SK-N-SH (cell line): Measurements from ENCODE around the gene SHANK2. TPM values are rescaled to one million over a fixed set of nuclear protein-coding genes. Genes with fewer than 3 reads are reported as not detected.

ENCODE experiments used
- CTCF ChIA-PET: fragments of 300-600, 350-600 bp; formaldehyde crosslinking; extraction: SDS; loops from one replicate; lab custom pipeline; 2021; lab: Yijun Ruan, JAX
- POLR2A ChIA-PET: fragments of 350-600 bp; sonication (Branson Sonifier 250); formaldehyde crosslinking; extraction: SDS; loops from one replicate; lab custom pipeline; 2020; ENCODE audit warnings: antibody characterized with exemption, inconsistent platforms; lab: Yijun Ruan, JAX
- DNase-seq: peaks from one replicate; pipeline ENCODE4 v3.0.0; 2012
- H2AFZ ChIP-seq: fragments of 200-600 bp; sonication (generic); 2 replicates; pipeline ENCODE4 v1.8.1; 2016; ENCODE audit warnings: antibody characterized with exemption, mild to moderate bottlenecking, low read depth
- H3F3A ChIP-seq: fragments of 200-600 bp; sonication (generic); replicated peaks from 2 replicates; pipeline ENCODE3; 2016; ENCODE audit warnings: antibody characterized with exemption, mild to moderate bottlenecking; ENCODE audit not compliant: insufficient read depth
- H3K27ac ChIP-seq, 2 experiments: fragments of 200-500 bp in 1 of 2; fragments of 200-600 bp in 1 of 2; sonication (Bioruptor generic) in 1 of 2; sonication (generic), shearing (Covaris generic) in 1 of 2; 2 replicates each; pipeline versions ENCODE4 v1.5.1 to v1.6.1; 2014 to 2016; ENCODE audit warnings: low read depth in 2 of 2, inconsistent platforms in 1 of 2, low read length in 1 of 2, mild to moderate bottlenecking in 1 of 2, mixed read lengths in 1 of 2
- H3K27me3 ChIP-seq: fragments of 200-600 bp; sonication (generic), shearing (Covaris generic); 2 replicates; pipeline ENCODE4 v1.6.1; 2016; ENCODE audit warnings: mixed run types; ENCODE audit not compliant: insufficient read depth
- H3K36me3 ChIP-seq, 2 experiments: fragments of 200-500 bp in 1 of 2; fragments of 200-600 bp in 1 of 2; sonication (Bioruptor generic) in 1 of 2; sonication (generic) in 1 of 2; replicated peaks in 1 of 2; 2 replicates each; pipeline versions ENCODE3 to v1.5.1; 2014 to 2016; ENCODE audit warnings: low read length in 1 of 2, mild to moderate bottlenecking in 1 of 2; ENCODE audit not compliant: insufficient read depth in 2 of 2, control insufficient read depth in 1 of 2
- H3K4me1 ChIP-seq, 2 experiments: fragments of 200-500 bp in 1 of 2; fragments of 200-600 bp in 1 of 2; sonication (Bioruptor generic) in 1 of 2; sonication (generic), shearing (Covaris generic) in 1 of 2; 2 replicates each; pipeline versions ENCODE4 v1.5.1 to v1.6.1; 2014 to 2016; ENCODE audit warnings: low read depth in 1 of 2, low read length in 1 of 2, mixed run types in 1 of 2; ENCODE audit not compliant: insufficient read depth in 2 of 2, control insufficient read depth in 1 of 2
- H3K4me2 ChIP-seq: fragments of 200-600 bp; sonication (generic), shearing (Covaris generic); 2 replicates; pipeline ENCODE4 v1.6.1; 2017; ENCODE audit warnings: mixed run types
- H3K4me3 ChIP-seq, 2 experiments: fragments of 200-500 bp in 1 of 2; fragments of 200-600 bp in 1 of 2; sonication (Bioruptor generic) in 1 of 2; sonication (generic), shearing (Covaris generic) in 1 of 2; 2 replicates each; pipeline versions ENCODE4 v1.5.1 to v1.8.1; 2014 to 2016; ENCODE audit warnings: low read depth in 2 of 2, inconsistent platforms in 1 of 2, low read length in 1 of 2, mild to moderate bottlenecking in 1 of 2, mixed read lengths in 1 of 2, moderate library complexity in 1 of 2
- H3K79me2 ChIP-seq: fragments of 200-600 bp; sonication (generic); 2 replicates; pipeline ENCODE4 v1.8.1; 2017; ENCODE audit warnings: mild to moderate bottlenecking; ENCODE audit not compliant: insufficient read depth
- H3K9ac ChIP-seq: fragments of 200-600 bp; sonication (generic); 2 replicates; pipeline ENCODE4 v1.6.1; 2017; ENCODE audit warnings: mixed run types
- H3K9me2 ChIP-seq: fragments of 200-600 bp; sonication (generic); 2 replicates; pipeline ENCODE4 v1.6.1; 2017; ENCODE audit warnings: mixed run types
- H3K9me3 ChIP-seq: fragments of 200-600 bp; sonication (generic); 2 replicates; pipeline ENCODE4 v1.6.1; 2017; ENCODE audit warnings: mixed run types, mild to moderate bottlenecking, moderate library complexity
- H4K20me1 ChIP-seq: fragments of 200-600 bp; sonication (generic); 2 replicates; pipeline ENCODE4 v1.6.1; 2017; ENCODE audit warnings: mild to moderate bottlenecking, mixed run types; ENCODE audit not compliant: insufficient read depth
- CHD2 ChIP-seq: fragments of 150-350 bp; IDR thresholded peaks from 2 replicates; pipeline ENCODE4 v1.6.1; 2018; ENCODE audit warnings: low read length; ENCODE audit not compliant: partially characterized antibody
- CTCF ChIP-seq: fragments of 200-600 bp; sonication (generic); IDR thresholded peaks from 2 replicates; pipeline ENCODE4 v1.6.1; 2017; ENCODE audit warnings: antibody characterized with exemption, mild to moderate bottlenecking, moderate library complexity
- ELF1 ChIP-seq: IDR thresholded peaks from 2 replicates; pipeline ENCODE4 v1.4.0; 2012
- EZH2phosphoT487 ChIP-seq: fragments of 200-600 bp; sonication (generic); IDR thresholded peaks from 2 replicates; pipeline ENCODE4 v1.6.1; 2017; ENCODE audit warnings: low read depth, mixed run types, mild to moderate bottlenecking, antibody characterized with exemption, moderate library complexity, borderline replicate concordance
- FOXJ3 ChIP-seq: sonication (generic); formaldehyde crosslinking; IDR thresholded peaks from 2 replicates; pipeline ENCODE4 v1.5.1; 2020; ENCODE audit warnings: mild to moderate bottlenecking, missing genetic modification reagents
- GABPA ChIP-seq: IDR thresholded peaks from 2 replicates; pipeline ENCODE4 v1.4.0; 2012; ENCODE audit warnings: low read depth, mild to moderate bottlenecking
- GATA2 ChIP-seq: sonication (generic); formaldehyde crosslinking; IDR thresholded peaks from 2 replicates; pipeline ENCODE4 v1.5.0; 2020; ENCODE audit warnings: mild to moderate bottlenecking, missing genetic modification reagents
- IRF3 ChIP-seq: fragments of 150-350 bp; IDR thresholded peaks from 2 replicates; pipeline ENCODE4 v1.6.1; 2016; ENCODE audit warnings: mild to moderate bottlenecking, low read depth, low read length
- NFIC ChIP-seq: IDR thresholded peaks from 2 replicates; pipeline ENCODE4 v1.4.0; 2012; ENCODE audit warnings: borderline replicate concordance
- NRF1 ChIP-seq: IDR thresholded peaks from 2 replicates; pipeline ENCODE4 v1.6.1; 2012; ENCODE audit warnings: low read depth, mild to moderate bottlenecking, low read length
- RAD21 ChIP-seq: IDR thresholded peaks from 2 replicates; pipeline ENCODE4 v1.6.1; 2012; ENCODE audit warnings: mild to moderate bottlenecking, low read length
- RCOR1 ChIP-seq: fragments of 150-350 bp; IDR thresholded peaks from 2 replicates; pipeline ENCODE4 v1.6.1; 2017; ENCODE audit warnings: antibody characterized with exemption, low read length
- RFX5 ChIP-seq: IDR thresholded peaks from 2 replicates; pipeline ENCODE4 v1.6.1; 2012; ENCODE audit warnings: mild to moderate bottlenecking, improper control_type of control experiment, low read length
- RXRA ChIP-seq: IDR thresholded peaks from 2 replicates; pipeline ENCODE4 v1.4.0; 2012; ENCODE audit warnings: low read depth, mild to moderate bottlenecking, borderline replicate concordance
- SIN3A ChIP-seq: IDR thresholded peaks from 2 replicates; pipeline ENCODE4 v1.6.1; 2012; ENCODE audit warnings: low read depth, mild to moderate bottlenecking, low read length, moderate library complexity, borderline replicate concordance
- TCF12 ChIP-seq: IDR thresholded peaks from 2 replicates; pipeline ENCODE4 v1.4.0; 2012
- USF2 ChIP-seq: fragments of 150-350 bp; IDR thresholded peaks from 2 replicates; pipeline ENCODE4 v1.6.1; 2017; ENCODE audit warnings: antibody characterized with exemption, low read length, low read depth, borderline replicate concordance
- ZBTB33 ChIP-seq: IDR thresholded peaks from 2 replicates; pipeline ENCODE4 v1.4.0; 2012; ENCODE audit warnings: low read depth, borderline replicate concordance
- WGBS: methylation state at CpG from one replicate; pipeline ENCODE4 v1.1.6; 2017; ENCODE audit warnings: low lambda C conversion rate; 5-methylcytosine and 5-hydroxymethylcytosine counted together
- polyA plus RNA-seq, 3 experiments: library from polyadenylated mRNA; depleted of rRNA; stranded (reverse); fragments of >200 nt; gene quantifications; 2 replicates each; pipeline ENCODE4 v1.2.3, GENCODE V29; 2012

SHANK2 gene
- polyA plus RNA-seq, 1 of the 3 experiments (the other 2 are of a cell fraction), result under 0.01 TPM

- H3K27me3 ChIP-seq, result no peaks in the 10 kb centered on the region
- no peaks in the 10 kb centered on the region for H3K36me3 ChIP-seq
- no peaks in the 10 kb centered on the region for H3K9me3 ChIP-seq
- 44% methylated on average over 16 of the region's 16 CpGs for WGBS
- no peaks in the 10 kb centered on the region for H3K9me2 ChIP-seq
- H3F3A ChIP-seq, result no peaks in the 10 kb centered on the region
- H3K4me2 ChIP-seq, result no peak overlapping the region
- POLR2A ChIA-PET, result no interaction called here
- no peak overlapping the region for H3K4me3 ChIP-seq
- DNase-seq, result no peak
- TF ChIP-seq RXRA, result no peak
- no peak for TF ChIP-seq RAD21
- no peak for TF ChIP-seq NFIC
- TF ChIP-seq GABPA, result no peak
- no peak for TF ChIP-seq NRF1
- TF ChIP-seq IRF3, result no peak
- no peak for TF ChIP-seq SIN3A
- TF ChIP-seq USF2, result no peak
- TF ChIP-seq CHD2, result no peak
- no peak for TF ChIP-seq EZH2phosphoT487
- TF ChIP-seq ELF1, result no peak
- no peak for TF ChIP-seq RFX5
- H4K20me1 ChIP-seq, result no peaks in the 10 kb centered on the region
- H3K9ac ChIP-seq, result no peak overlapping the region
- no peak overlapping the region for H2AFZ ChIP-seq
- CTCF ChIA-PET, result no interaction called here
- no peaks in the 10 kb centered on the region for H3K79me2 ChIP-seq
- H3K4me1 ChIP-seq, result peaks cover 0 to 3% of the 10 kb centered on the region in 2 experiments; a peak in 1 of 4 replicates
- H3K27ac ChIP-seq, result no peak overlapping the region
Observed at GRCh38 chr11:71269603-71270511, 17.5 kb upstream of the SHANK2 start.

GRCh38 chr11:71268706-71269321 is 16.4 kb upstream of the SHANK2 start:
- Histone ChIP-seq H3K4me1 (peaks cover 0 to 3% of the 10 kb centered on the region in 2 experiments; a peak in 1 of 4 replicates), H3K27me3 (no peaks in the 10 kb centered on the region), H3K9me2 (no peaks in the 10 kb centered on the region), H3K9ac (no peak overlapping the region), H3K36me3 (no peaks in the 10 kb centered on the region), H2AFZ (no peak overlapping the region), H3K27ac (no peak overlapping the region), H3F3A (no peaks in the 10 kb centered on the region), H3K9me3 (no peaks in the 10 kb centered on the region), H3K79me2 (no peaks in the 10 kb centered on the region), H3K4me2 (no peak overlapping the region), H4K20me1 (no peaks in the 10 kb centered on the region), H3K4me3 (no peak overlapping the region)
- 50% methylated on average over 11 of the region's 11 CpGs for WGBS
- ChIA-PET POLR2A (no interaction called here), CTCF (no interaction called here)
- no peak for DNase-seq
- TF ChIP-seq CHD2 (no peak), CTCF (no peak), TCF12 (no peak), GATA2 (CRISPR knock-in tag) (no peak), ZBTB33 (no peak), NFIC (no peak), USF2 (no peak), SIN3A (no peak), RCOR1 (no peak), FOXJ3 (CRISPR knock-in tag) (no peak), RFX5 (no peak), RAD21 (no peak)
